Hematopoietic multipotent progenitor cell (in vitro differentiated cells): ENCODE measurements around the gene SLC26A1. TPM values are rescaled to one million over a fixed set of nuclear protein-coding genes. Genes with fewer than 3 reads are reported as not detected.
"Not testable (repeated sequence)": the region's sequence is repeated elsewhere in the genome, so short reads cannot be mapped to it uniquely, and the experiment has no call there.

ENCODE experiments used
- DNase-seq, 3 donors: peaks; one replicate each; pipeline ENCODE4 v3.0.0-alpha.2; 2011 to 2015; ENCODE audit warnings: low read depth in 2 of 3, low spot score in 2 of 3
- total RNA-seq: library from RNA; depleted of rRNA; stranded (reverse); fragments of >200 nt; gene quantifications from one replicate; pipeline ENCODE4 v1.2.3, GENCODE V29; 2012

Gene SLC26A1
- total RNA-seq, 1 donor, result 0.27 TPM

DNA sequence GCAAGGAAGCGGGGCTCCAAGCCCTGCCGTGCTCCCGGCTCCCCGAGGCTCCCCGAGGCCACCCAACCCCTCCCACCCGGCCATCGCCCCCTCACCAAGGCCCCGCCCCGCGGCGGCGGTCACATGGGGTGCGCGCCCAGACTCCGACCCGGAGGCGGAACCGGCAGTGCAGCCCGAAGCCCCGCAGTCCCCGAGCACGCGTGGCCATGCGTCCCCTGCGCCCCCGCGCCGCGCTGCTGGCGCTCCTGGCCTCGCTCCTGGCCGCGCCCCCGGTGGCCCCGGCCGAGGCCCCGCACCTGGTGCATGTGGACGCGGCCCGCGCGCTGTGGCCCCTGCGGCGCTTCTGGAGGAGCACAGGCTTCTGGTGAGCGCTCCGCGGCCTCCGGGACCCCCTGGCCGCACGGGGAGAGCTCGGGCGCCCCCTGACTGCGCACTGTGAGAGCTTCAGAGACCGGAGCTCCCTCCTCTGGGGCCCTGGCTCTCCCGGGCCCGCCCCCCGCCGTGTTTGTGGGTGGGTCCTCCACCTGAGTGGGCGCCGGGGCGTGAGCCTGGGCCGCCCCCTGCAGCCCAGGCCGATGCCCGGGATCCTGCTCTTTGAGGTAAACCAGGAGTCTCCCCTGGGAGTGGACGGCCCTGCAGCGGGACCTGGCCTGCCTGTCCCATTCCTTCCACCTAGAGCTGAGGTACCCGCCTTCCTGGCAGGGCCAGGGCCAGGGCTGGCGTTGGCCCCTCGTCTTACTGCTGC, 6.2 kb downstream of the SLC26A1 start, which contains the start of gene IDUA:
IDUA (plus strand) TSS at position 166 of the 745 bp plus-strand sequence; CDS start at position 207, 41 bp downstream.
- DNase-seq, result peak; percentile 65 to 91 (median 91)

DNA sequence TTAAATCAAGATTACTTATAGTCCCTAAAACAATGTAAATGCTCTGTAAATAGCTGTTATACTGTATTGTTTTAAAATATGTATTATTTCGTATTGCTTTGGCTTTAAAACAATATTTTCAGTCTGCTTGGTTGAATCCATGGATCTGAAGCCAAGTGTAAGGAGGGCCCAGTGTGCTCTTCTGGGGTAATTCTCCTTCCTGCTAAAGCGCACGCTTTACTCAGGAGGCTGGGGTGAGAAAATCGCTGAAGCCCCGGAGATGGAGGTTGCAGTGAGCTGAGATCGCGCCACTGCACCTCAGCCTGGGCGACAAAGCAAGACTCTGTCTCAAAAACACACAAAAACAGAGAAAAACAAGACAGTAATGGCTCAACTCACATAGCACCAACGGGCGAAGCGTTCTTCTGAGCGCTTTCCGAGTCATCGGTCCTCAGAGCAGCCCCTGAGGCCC, 6.8 kb downstream of the SLC26A1 start:
- DNase-seq, result no peak

DNA sequence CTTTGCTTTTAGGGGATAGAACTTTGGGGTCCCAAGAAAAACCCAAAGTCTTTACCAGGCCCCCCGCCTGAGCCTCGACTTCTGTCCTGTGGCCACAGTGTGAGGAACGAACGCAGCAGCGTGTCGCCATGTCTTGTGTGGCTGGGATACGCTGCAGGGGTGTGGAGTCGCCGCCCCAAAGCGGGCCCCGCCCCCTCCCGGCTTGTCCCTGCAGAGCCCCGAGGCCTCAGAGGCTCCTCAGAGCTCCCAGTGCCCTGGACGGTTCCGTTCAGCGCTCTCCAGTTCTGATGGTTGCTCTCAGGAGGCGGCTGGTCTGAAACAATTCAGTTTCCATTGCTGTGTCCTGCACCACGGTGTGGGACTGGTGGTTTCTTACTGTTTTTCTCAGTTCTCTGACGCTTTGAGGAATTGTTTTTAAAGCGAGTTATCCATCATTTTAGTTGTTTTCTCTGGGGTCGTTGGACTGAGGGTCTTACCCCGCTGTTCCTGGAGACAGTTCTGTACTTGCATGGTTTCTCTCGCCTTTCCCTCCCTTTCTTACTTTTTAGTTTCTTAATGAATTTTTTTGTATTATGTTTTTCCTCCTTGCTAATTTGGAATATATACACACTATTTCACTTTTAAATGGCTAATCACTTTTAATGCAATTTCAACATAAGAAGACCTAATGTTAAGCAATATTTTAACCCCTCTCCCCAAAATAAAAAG, 7.9 kb downstream of the SLC26A1 start:
- peak; percentile 37 to 60 (median 49) for DNase-seq

DNA sequence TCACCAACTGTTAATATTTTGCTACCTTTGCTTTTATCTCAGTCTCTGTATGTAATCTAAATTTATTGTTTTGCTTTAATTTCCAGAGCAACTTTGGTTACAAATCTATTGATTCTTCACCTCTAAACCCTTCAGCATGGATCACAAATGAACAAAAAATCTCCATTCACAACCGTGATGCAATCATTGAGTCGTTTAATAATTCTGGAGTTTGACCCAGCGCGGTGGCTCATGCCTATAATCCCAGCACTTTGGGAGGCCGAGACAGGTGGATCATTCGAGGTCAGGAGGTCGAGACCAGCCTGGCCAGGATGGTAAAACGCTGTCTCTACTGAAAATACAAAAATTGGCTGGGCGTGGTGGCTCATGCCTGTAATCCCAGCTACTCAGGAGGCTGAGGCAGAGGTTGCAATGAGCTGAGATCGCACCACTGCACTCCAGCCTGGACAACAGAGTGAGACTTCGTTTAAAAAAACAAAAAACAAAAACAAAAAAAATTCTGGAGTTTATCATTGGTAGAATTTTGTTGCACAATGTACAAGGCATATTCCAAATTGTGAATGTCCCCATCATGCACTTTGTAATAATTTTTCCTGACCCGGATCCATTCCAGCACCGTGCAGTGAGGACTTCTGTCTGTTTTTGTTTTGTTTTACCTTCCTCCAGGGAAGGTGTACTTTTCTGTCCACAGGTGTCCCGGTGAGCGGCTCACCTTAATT, 8.7 kb downstream of the SLC26A1 start:
- no peak for DNase-seq

- DNase-seq, result no peak
Observed at GRCh38 chr4:982814-983213, 10.4 kb downstream of the SLC26A1 start.

- DNase-seq, result no peak
Observed at GRCh38 chr4:982291-982690, 10.9 kb downstream of the SLC26A1 start.

DNA sequence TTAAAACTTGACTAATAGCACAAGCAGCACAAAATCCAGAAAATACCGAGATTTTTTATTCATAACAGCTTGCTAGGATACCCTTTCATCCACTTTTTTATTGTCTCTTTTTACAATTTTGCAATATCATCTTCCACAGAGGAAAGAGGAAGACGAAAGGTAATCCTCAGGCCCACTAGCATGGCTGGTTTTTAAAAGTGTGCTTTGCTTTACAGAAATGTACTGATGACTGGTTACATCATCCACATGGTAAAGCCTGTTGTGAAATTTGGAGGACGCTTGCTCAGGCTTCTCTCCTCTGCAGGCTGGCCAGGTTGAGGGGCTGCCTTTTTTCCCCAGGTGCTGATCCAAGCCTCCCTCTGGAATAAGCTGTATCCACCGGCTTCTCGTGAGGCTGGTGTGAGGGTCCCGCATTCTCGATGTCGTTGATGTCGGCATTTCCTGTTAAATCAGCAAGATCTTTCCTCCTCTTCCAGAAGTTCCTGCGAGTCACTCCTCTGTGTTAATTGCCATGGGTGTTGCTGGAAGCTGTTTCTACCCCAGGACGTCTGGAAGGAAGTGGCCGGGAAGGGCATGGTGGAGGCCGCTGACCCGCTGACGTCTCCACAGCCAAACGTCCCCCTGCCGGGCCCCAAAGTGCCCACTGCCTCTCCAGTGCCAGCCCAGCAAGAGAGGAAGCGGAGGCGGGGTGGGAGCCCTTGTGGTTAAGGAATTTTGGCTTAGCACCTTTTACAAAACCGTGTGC, 14.1 kb downstream of the SLC26A1 start:
- DNase-seq, result peak in 1 of 3 donors; percentile 48

GRCh38 chr4:976016-976415, 17.2 kb downstream of the SLC26A1 start:
- not testable (repeated sequence) for DNase-seq

GRCh38 chr4:974668-975067, 18.5 kb downstream of the SLC26A1 start:
- no peak for DNase-seq

DNA sequence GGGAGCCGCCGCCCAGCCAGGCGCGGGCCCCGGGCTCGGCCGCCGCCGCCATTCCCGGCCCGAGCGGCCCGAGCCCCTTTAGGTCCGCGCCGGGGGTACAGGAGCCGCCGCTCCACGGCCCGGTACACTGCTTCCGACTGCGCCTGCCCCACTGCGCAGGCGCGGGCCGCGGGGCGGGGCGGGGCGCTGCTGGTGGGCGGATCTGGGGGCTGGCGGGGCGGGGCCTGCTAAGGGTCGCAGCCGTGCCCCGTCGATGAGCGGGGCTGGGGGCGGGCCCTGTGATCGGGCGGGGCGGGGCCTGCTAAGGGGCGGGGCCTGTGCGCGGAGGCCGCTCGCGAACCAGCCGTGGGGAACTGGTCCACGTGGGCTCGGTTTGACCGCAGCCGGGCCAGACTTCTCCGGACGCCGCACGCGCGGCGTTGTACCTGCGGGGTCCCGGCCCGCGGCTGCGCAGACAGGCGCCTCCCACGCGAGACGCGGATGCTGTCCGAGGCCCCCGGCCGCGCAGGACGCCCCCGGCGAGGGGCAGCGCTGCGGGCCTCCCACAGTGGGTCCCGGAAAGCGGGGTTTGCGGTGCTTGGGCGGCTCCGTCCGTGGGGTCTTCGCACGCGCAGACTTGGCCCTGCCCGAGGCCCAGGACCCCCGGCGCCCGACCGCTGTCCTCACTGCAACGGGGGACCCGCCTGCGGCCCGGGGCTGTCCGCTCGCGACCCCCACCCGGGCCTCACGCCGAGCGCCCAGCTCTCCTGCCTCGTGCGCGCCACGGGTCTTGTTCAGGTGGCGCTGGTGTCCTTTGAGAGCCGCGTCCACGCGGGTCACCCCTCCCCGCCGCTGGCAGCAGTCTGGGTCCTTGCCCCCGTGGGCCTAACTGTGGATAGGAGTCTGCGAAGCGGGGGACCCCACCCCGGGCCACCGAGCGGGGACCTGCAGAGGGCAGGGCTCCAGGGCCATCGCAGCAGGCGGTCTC, 19.5 kb downstream of the SLC26A1 start, which contains the start of gene DGKQ:
DGKQ (minus strand) TSS at position 139 of the 967 bp plus-strand sequence; CDS start at position 52, 87 bp downstream.
- peak; percentile 83 to 91 (median 84) for DNase-seq

- DNase-seq, result peak; percentile 33 to 37 (median 37)
Observed at GRCh38 chr4:972651-973424, 20.4 kb downstream of the SLC26A1 start.

- no peak for DNase-seq
Observed at GRCh38 chr4:971666-972500, 21.3 kb downstream of the SLC26A1 start.

DNA sequence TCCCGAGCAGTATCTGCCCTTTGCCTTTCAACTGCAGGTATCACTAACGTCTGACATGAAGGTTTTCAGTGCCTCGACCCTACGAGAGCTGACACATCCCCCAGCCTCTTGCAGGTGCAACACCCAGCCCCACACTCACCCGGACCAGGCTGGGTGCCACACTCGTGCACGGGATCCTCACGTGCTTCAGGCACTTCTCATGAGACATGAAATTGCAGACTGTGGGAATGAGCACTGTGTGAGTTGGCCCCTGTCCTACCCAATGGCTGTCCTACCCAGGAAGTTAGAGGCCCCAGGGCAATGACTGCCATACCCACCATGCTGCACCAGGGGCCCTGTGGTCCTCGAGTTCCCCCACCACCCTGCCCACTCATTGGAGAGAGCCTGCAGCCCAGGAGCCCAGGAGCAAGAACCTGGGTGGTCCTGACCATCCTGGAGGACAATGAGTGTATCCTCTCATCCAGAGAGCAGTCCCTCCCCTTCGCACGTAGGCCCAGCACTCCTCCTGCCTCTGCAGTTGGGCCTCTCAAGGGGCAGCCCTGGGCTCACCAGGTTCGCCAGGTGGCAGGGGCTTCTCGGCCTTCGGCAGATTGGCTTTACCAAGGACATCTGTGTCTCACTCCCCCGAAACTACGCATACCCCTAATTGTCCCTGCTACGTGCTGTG, 22.2 kb downstream of the SLC26A1 start:
- DNase-seq, result no peak

- DNase-seq, result no peak
Observed at GRCh38 chr4:970046-970745, 23.0 kb downstream of the SLC26A1 start.

GRCh38 chr4:968621-969394, 24.4 kb downstream of the SLC26A1 start:
- no peak for DNase-seq

GRCh38 chr4:968221-968620, 25.0 kb downstream of the SLC26A1 start:
- DNase-seq, result no peak
